WTC11 (cell line): ENCODE results near the gene TNIP3.

Experiments
- ESRRA ChIP-seq: sonication (generic); formaldehyde crosslinking; IDR thresholded peaks from 2 replicates; pipeline ENCODE4 v1.8.1; 2022; ENCODE audit warnings: mild to moderate bottlenecking, missing genetic modification reagents, borderline replicate concordance
- NR1H2 ChIP-seq: sonication (generic); formaldehyde crosslinking; IDR thresholded peaks from 2 replicates; pipeline ENCODE4 v1.9.0; 2021; ENCODE audit warnings: mild to moderate bottlenecking, moderate library complexity, missing genetic modification reagents
- ZNF219 ChIP-seq: sonication (generic); formaldehyde crosslinking; IDR thresholded peaks from 2 replicates; pipeline ENCODE4 v1.8.0; 2023; ENCODE audit warnings: missing genetic modification reagents, mild to moderate bottlenecking, borderline replicate concordance
- ZNF263 ChIP-seq: sonication (generic); formaldehyde crosslinking; IDR thresholded peaks from 2 replicates; pipeline ENCODE4 v1.8.1; 2022; ENCODE audit warnings: low read depth, mild to moderate bottlenecking, moderate library complexity, missing genetic modification reagents
- TF ChIP-seq, protein P1 (sequence below): fragments of 200-600 bp; IDR thresholded peaks from 2 replicates; pipeline ENCODE4 v1.8.0; 2022; ENCODE audit warnings: antibody characterized with exemption

DNA sequence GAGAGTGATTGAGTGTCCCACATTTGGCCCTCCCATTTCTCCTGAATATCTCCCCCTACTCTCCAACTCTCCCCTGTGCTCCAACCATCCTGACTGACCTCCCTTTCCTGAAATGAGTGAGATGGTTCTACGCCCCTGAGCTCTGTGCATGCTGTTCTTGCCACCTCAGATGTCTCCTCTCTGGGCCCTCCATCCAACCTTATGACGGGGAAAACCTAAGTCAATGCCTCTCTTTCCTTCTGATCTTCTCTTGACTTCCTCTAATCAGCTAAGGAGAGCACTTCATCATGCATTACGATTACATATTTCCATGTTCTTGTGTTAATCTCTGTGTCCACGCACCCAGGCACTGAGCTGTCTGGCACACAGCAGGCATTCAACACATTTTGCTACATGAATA, 1.1 kb upstream of the TNIP3 start:
- TF ChIP-seq NR1H2: no peak
- TF ChIP-seq, protein P1, sequence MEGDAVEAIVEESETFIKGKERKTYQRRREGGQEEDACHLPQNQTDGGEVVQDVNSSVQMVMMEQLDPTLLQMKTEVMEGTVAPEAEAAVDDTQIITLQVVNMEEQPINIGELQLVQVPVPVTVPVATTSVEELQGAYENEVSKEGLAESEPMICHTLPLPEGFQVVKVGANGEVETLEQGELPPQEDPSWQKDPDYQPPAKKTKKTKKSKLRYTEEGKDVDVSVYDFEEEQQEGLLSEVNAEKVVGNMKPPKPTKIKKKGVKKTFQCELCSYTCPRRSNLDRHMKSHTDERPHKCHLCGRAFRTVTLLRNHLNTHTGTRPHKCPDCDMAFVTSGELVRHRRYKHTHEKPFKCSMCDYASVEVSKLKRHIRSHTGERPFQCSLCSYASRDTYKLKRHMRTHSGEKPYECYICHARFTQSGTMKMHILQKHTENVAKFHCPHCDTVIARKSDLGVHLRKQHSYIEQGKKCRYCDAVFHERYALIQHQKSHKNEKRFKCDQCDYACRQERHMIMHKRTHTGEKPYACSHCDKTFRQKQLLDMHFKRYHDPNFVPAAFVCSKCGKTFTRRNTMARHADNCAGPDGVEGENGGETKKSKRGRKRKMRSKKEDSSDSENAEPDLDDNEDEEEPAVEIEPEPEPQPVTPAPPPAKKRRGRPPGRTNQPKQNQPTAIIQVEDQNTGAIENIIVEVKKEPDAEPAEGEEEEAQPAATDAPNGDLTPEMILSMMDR: no peak
- no peak for TF ChIP-seq ESRRA (CRISPR knock-in tag)
- TF ChIP-seq ZNF263 (CRISPR knock-in tag): no peak
- no peak for TF ChIP-seq ZNF219 (CRISPR knock-in tag)
